Measurements from ENCODE around the gene SLC22A17. TPM values are rescaled to one million over a fixed set of nuclear protein-coding genes. Genes with fewer than 3 reads are reported as not detected.
A peak's percentile ranks its signal among the peaks of the same experiment; 100 is the strongest.

Gene SLC22A17
- total and polyA plus RNA-seq, 2 of the 13 experiments (the other 11 are each of a cell fraction or from before 2014, with no cell fraction given), result 0.95 to 1.1 TPM

DNA sequence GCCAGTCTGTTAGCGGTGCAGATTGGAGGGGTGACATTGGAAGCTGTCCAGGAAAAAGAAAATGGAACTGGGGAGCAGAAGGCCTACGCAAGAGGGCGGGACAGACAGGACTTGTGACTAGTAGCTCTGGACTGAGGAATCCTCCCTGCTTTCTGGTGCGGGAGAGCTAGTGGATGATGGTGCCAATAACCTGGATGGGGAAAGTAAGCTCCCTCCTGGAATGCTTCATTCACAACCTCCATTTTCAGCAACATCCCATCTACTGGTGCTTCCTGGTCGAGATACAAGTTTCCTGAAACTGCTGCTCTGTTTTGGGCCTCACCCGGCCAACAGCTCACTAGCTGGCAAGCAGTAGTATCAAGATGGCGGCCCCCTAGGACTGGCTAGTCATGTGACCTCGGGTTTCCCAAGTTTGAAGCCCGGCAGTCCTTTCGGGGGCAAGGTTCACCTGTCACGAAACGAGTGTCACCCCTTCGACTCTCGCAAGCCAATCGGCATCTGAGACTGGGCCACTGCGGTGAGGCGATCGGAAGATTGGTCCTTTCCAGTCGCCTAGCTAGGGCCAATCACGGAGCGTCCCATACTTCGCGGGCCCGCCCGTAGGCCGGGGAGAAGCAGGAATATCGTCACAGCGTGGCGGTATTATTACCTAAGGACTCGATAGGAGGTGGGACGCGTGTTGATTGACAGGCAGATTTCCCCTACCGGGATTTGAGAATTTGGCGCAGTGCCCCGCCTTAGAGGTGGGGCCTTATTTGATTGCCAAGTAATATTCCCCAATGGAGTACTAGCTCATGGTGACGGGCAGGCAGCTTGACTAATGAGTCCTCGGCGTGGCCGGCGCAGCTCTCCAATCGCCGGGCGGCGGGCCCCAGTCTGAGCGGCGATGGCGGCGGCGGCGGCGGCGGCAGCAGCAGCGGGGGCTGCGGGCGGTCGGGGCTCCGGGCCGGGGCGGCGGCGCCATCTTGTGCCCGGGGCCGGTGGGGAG is 31.8 kb downstream of the SLC22A17 start, which contains the start of gene PABPN1 (continued):
- TF ChIP-seq, protein P1, sequence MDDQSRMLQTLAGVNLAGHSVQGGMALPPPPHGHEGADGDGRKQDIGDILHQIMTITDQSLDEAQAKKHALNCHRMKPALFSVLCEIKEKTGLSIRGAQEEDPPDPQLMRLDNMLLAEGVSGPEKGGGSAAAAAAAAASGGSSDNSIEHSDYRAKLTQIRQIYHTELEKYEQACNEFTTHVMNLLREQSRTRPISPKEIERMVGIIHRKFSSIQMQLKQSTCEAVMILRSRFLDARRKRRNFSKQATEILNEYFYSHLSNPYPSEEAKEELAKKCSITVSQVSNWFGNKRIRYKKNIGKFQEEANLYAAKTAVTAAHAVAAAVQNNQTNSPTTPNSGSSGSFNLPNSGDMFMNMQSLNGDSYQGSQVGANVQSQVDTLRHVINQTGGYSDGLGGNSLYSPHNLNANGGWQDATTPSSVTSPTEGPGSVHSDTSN (CRISPR knock-in tag; IDR thresholded peaks at IDR 0.05; ENCODE audit: borderline replicate concordance), result peak; percentile 99
- TF ChIP-seq, protein P2, sequence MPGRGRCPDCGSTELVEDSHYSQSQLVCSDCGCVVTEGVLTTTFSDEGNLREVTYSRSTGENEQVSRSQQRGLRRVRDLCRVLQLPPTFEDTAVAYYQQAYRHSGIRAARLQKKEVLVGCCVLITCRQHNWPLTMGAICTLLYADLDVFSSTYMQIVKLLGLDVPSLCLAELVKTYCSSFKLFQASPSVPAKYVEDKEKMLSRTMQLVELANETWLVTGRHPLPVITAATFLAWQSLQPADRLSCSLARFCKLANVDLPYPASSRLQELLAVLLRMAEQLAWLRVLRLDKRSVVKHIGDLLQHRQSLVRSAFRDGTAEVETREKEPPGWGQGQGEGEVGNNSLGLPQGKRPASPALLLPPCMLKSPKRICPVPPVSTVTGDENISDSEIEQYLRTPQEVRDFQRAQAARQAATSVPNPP (CRISPR knock-in tag; IDR thresholded peaks at IDR 0.05), result peak; percentile 98
- TF ChIP-seq, protein P3, sequence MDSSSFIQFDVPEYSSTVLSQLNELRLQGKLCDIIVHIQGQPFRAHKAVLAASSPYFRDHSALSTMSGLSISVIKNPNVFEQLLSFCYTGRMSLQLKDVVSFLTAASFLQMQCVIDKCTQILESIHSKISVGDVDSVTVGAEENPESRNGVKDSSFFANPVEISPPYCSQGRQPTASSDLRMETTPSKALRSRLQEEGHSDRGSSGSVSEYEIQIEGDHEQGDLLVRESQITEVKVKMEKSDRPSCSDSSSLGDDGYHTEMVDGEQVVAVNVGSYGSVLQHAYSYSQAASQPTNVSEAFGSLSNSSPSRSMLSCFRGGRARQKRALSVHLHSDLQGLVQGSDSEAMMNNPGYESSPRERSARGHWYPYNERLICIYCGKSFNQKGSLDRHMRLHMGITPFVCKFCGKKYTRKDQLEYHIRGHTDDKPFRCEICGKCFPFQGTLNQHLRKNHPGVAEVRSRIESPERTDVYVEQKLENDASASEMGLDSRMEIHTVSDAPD (CRISPR knock-in tag; IDR thresholded peaks at IDR 0.05), result peak; percentile 85; the same call in 1 of the 2 replicates
- 0 out of 2 replicates have a peak, but pooled peaks have one; percentile 61 for TF ChIP-seq FOXK2 (IDR thresholded peaks at IDR 0.05)
- TF ChIP-seq, protein P4, sequence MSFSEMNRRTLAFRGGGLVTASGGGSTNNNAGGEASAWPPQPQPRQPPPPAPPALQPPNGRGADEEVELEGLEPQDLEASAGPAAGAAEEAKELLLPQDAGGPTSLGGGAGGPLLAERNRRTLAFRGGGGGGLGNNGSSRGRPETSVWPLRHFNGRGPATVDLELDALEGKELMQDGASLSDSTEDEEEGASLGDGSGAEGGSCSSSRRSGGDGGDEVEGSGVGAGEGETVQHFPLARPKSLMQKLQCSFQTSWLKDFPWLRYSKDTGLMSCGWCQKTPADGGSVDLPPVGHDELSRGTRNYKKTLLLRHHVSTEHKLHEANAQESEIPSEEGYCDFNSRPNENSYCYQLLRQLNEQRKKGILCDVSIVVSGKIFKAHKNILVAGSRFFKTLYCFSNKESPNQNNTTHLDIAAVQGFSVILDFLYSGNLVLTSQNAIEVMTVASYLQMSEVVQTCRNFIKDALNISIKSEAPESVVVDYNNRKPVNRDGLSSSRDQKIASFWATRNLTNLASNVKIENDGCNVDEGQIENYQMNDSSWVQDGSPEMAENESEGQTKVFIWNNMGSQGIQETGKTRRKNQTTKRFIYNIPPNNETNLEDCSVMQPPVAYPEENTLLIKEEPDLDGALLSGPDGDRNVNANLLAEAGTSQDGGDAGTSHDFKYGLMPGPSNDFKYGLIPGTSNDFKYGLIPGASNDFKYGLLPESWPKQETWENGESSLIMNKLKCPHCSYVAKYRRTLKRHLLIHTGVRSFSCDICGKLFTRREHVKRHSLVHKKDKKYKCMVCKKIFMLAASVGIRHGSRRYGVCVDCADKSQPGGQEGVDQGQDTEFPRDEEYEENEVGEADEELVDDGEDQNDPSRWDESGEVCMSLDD (CRISPR knock-in tag; IDR thresholded peaks at IDR 0.05; ENCODE audit: borderline replicate concordance), result no peak; the same call in 1 of the 2 replicates
- TF ChIP-seq, protein P5, sequence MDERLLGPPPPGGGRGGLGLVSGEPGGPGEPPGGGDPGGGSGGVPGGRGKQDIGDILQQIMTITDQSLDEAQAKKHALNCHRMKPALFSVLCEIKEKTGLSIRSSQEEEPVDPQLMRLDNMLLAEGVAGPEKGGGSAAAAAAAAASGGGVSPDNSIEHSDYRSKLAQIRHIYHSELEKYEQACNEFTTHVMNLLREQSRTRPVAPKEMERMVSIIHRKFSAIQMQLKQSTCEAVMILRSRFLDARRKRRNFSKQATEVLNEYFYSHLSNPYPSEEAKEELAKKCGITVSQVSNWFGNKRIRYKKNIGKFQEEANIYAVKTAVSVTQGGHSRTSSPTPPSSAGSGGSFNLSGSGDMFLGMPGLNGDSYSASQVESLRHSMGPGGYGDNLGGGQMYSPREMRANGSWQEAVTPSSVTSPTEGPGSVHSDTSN (CRISPR knock-in tag; IDR thresholded peaks at IDR 0.05), result peak; percentile 98
- TF ChIP-seq PITX1 (CRISPR knock-in tag; IDR thresholded peaks at IDR 0.05), result peak; percentile 79
- no peak; the same call in 1 of the 2 replicates for TF ChIP-seq ZNF3 (CRISPR knock-in tag; IDR thresholded peaks at IDR 0.05)
- TF ChIP-seq ZSCAN30 (CRISPR knock-in tag; IDR thresholded peaks at IDR 0.05), result no peak
- TF ChIP-seq, protein P6, sequence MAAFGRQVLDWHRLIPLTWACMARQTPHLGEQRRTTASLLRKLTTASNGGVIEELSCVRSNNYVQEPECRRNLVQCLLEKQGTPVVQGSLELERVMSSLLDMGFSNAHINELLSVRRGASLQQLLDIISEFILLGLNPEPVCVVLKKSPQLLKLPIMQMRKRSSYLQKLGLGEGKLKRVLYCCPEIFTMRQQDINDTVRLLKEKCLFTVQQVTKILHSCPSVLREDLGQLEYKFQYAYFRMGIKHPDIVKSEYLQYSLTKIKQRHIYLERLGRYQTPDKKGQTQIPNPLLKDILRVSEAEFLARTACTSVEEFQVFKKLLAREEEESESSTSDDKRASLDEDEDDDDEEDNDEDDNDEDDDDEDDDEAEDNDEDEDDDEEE (CRISPR knock-in tag; IDR thresholded peaks at IDR 0.05), result peak; percentile 93
- TF ChIP-seq, protein P7, sequence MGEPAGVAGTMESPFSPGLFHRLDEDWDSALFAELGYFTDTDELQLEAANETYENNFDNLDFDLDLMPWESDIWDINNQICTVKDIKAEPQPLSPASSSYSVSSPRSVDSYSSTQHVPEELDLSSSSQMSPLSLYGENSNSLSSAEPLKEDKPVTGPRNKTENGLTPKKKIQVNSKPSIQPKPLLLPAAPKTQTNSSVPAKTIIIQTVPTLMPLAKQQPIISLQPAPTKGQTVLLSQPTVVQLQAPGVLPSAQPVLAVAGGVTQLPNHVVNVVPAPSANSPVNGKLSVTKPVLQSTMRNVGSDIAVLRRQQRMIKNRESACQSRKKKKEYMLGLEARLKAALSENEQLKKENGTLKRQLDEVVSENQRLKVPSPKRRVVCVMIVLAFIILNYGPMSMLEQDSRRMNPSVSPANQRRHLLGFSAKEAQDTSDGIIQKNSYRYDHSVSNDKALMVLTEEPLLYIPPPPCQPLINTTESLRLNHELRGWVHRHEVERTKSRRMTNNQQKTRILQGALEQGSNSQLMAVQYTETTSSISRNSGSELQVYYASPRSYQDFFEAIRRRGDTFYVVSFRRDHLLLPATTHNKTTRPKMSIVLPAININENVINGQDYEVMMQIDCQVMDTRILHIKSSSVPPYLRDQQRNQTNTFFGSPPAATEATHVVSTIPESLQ (CRISPR knock-in tag; conservative IDR thresholded peaks at IDR 0.05), result no peak
- no peak for TF ChIP-seq MTF2 (CRISPR knock-in tag; IDR thresholded peaks at IDR 0.05; ENCODE audit: borderline replicate concordance)
- TF ChIP-seq TP53 (CRISPR knock-in tag; conservative IDR thresholded peaks at IDR 0.05), result peak; percentile 91; the same call in 1 of the 2 replicates
